Activated T-cell treated with anti-CD3 and anti-CD28 coated beads, Interleukin-2, amount 50 U/mL, for 72 hours (primary cell): Measurements from ENCODE around the gene RPL41. TPM values are rescaled to one million over a fixed set of nuclear protein-coding genes. Genes with fewer than 3 reads are reported as not detected.

Source experiments
- ATAC-seq, 2 donors: fragments of 150-1000 bp; cut with Tn5 transposase; replicated peaks in 1 of 2; 2 replicates each; pipeline ENCODE4 v1.10.0; 2021; ENCODE audit warnings: moderate library complexity in 2 of 2, mild to moderate bottlenecking in 1 of 2
- DNase-seq, 2 donors: peaks; one replicate each; pipeline ENCODE4 v3.0.0; 2021 to 2022; ENCODE audit warnings: mixed read lengths in 1 of 2
- H3K27ac Mint-ChIP-seq: one replicate; pipeline ENCODE4 v1.8.0; 2022; ENCODE audit warnings: mild to moderate bottlenecking, moderate library complexity, mixed read lengths
- H3K27me3 Mint-ChIP-seq: one replicate; pipeline ENCODE4 v1.8.0; 2022; ENCODE audit warnings: low read depth, mixed read lengths
- H3K36me3 Mint-ChIP-seq, 2 donors: one replicate each; pipeline ENCODE4 v1.8.0; 2022; ENCODE audit warnings: mixed read lengths in 2 of 2, mild to moderate bottlenecking in 1 of 2; ENCODE audit not compliant: insufficient read depth in 2 of 2
- H3K4me1 Mint-ChIP-seq: one replicate; pipeline ENCODE4 v1.8.0; 2022; ENCODE audit warnings: low read depth, mixed read lengths
- H3K4me3 Mint-ChIP-seq, 2 donors: one replicate each; pipeline ENCODE4 v1.8.0; 2022; ENCODE audit warnings: mild to moderate bottlenecking in 2 of 2, mixed read lengths in 2 of 2, moderate library complexity in 2 of 2
- H3K9me3 Mint-ChIP-seq, 2 donors: one replicate each; pipeline ENCODE4 v1.8.0; 2022; ENCODE audit warnings: mixed read lengths in 2 of 2
- total RNA-seq, 2 donors: library from RNA; stranded (reverse); gene quantifications; one replicate each; pipeline ENCODE4 v1.2.3, GENCODE V29; 2022

RPL41 gene
- total RNA-seq, 2 donors from 2014 or later: 5,172 to 5,269 TPM

- no peak overlapping the region for H3K27ac Mint-ChIP-seq
Measured at GRCh38 chr12:56084958-56085543, 31.4 kb upstream of the RPL41 start.

GRCh38 chr12:56086096-56086495, 30.3 kb upstream of the RPL41 start:
- Mint-ChIP-seq H3K4me1 (no peaks in the 10 kb centered on the region), H3K27ac (no peak overlapping the region), H3K4me3 (no peak overlapping the region), H3K27me3 (peaks cover 17% of the 10 kb centered on the region), H3K9me3 (no peaks in the 10 kb centered on the region), H3K36me3 (no peaks in the 10 kb centered on the region)
- DNase-seq: no peak
- no peak for ATAC-seq

More at GRCh38 chr12:56084958-56085543, 31.4 kb upstream of the RPL41 start:
- DNase-seq (peak; percentile 48 to 59), ATAC-seq (peak; percentile 46 to 62)
- no peaks in the 10 kb centered on the region for H3K9me3 Mint-ChIP-seq
- H3K4me1 Mint-ChIP-seq: peaks cover 4% of the 10 kb centered on the region
- H3K27me3 Mint-ChIP-seq: peaks cover 19% of the 10 kb centered on the region
- no peak overlapping the region for H3K4me3 Mint-ChIP-seq
- no peaks in the 10 kb centered on the region for H3K36me3 Mint-ChIP-seq

DNA sequence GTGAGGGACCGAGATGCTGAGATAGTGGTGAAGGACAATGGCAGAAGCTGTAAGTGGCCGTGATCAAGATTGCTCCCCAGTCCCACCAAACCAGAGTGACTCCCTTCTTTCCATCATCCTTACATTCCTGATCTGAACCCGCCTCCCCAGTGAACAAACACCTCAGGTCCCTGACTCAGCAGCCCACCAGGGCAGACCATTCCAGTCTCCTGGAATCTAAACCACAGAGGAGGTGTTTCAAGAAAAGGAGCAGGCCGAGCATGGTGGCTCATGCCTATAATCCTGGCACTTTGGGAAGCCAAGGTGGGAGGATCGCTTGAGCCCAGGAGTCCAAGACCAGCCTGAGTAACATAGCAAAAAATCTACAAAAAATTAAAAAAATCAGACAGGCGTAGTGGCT, 29.8 kb upstream of the RPL41 start:
- peaks cover 12% of the 10 kb centered on the region for H3K27me3 Mint-ChIP-seq
- DNase-seq (no peak), ATAC-seq (no peak)
- H3K27ac Mint-ChIP-seq: no peak overlapping the region
- H3K36me3 Mint-ChIP-seq: no peaks in the 10 kb centered on the region
- no peaks in the 10 kb centered on the region for H3K9me3 Mint-ChIP-seq
- H3K4me1 Mint-ChIP-seq: no peaks in the 10 kb centered on the region
- no peak overlapping the region for H3K4me3 Mint-ChIP-seq

DNA sequence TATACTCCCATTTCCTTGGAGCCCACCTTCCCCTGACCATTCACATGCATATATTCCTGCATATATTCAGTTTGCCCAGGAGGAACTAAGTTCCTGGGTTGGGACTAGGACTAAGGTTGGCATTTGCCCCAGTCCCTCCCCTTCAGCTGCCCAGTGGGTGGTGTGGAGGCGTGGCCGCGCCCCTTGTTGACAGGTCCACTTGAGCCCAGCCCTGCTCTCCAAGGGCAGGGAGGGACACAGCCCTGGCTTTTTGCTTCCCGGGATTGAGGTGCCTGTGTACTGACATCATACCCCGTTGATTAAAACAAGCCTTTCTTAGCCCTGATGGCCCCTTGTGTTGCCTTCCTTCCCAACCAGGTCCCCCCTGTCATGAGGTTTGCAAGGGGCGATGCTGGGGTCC, 29.2 kb upstream of the RPL41 start:
- H3K27me3 Mint-ChIP-seq: peaks cover 7% of the 10 kb centered on the region
- ATAC-seq (no peak), DNase-seq (no peak)
- H3K4me3 Mint-ChIP-seq: no peak overlapping the region
- H3K9me3 Mint-ChIP-seq: no peaks in the 10 kb centered on the region
- no peak overlapping the region for H3K27ac Mint-ChIP-seq
- H3K36me3 Mint-ChIP-seq: no peaks in the 10 kb centered on the region
- H3K4me1 Mint-ChIP-seq: no peaks in the 10 kb centered on the region

DNA sequence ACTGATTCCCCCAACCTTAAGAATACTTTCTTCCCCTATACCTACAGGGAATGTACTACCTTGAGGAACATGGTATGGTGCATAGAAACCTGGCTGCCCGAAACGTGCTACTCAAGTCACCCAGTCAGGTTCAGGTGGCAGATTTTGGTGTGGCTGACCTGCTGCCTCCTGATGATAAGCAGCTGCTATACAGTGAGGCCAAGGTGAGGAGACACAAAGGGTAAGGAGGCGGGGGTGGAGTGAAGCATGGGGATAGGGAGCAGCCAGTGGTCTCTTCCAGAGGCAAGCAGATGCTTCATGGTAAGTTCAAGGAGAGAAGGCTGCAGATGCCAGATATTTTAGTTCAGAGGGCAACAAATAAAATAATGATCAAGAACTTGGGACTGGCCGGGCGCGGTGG, 18.7 kb upstream of the RPL41 start:
- Mint-ChIP-seq H3K36me3 (no peaks in the 10 kb centered on the region), H3K27me3 (no peaks in the 10 kb centered on the region), H3K4me3 (no peak overlapping the region), H3K4me1 (peaks cover 19% of the 10 kb centered on the region), H3K27ac (no peak overlapping the region), H3K9me3 (no peaks in the 10 kb centered on the region)
- ATAC-seq (no peak), DNase-seq (no peak)

GRCh38 chr12:56098592-56098991, 17.8 kb upstream of the RPL41 start:
- no peaks in the 10 kb centered on the region for H3K9me3 Mint-ChIP-seq
- H3K36me3 Mint-ChIP-seq: no peaks in the 10 kb centered on the region
- ATAC-seq (no peak), DNase-seq (no peak)
- no peak overlapping the region for H3K4me3 Mint-ChIP-seq
- H3K27ac Mint-ChIP-seq: no peak overlapping the region
- H3K4me1 Mint-ChIP-seq: peaks cover 28% of the 10 kb centered on the region
- no peaks in the 10 kb centered on the region for H3K27me3 Mint-ChIP-seq

DNA sequence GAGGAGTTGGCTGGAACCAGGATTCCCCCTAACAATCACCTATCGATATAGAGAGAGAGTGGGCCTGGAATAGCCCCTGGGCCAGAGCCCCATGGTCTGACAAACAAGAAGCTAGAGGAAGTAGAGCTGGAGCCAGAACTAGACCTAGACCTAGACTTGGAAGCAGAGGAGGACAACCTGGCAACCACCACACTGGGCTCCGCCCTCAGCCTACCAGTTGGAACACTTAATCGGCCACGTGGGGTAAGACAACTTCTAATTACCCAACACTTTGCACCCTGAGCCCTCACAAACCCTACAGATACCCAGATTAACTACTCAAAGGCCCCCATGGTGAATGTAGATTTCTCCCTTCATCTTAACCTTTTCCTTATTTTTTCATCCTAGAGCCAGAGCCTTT, 16.6 kb upstream of the RPL41 start:
- Mint-ChIP-seq H3K27me3 (no peaks in the 10 kb centered on the region), H3K27ac (no peak overlapping the region), H3K9me3 (no peaks in the 10 kb centered on the region), H3K4me1 (peaks cover 28% of the 10 kb centered on the region), H3K36me3 (peaks cover 4% of the 10 kb centered on the region in 2 donors), H3K4me3 (no peak overlapping the region)
- DNase-seq: no peak
- no peak for ATAC-seq

DNA sequence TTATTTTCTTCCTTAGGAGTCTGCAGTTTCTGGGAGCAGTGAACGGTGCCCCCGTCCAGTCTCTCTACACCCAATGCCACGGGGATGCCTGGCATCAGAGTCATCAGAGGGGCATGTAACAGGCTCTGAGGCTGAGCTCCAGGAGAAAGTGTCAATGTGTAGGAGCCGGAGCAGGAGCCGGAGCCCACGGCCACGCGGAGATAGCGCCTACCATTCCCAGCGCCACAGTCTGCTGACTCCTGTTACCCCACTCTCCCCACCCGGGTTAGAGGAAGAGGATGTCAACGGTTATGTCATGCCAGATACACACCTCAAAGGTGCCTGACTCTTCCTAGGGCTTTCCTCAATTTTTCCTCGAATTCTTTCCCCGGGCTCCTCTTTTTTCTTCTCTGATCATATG, 15.4 kb upstream of the RPL41 start:
- Mint-ChIP-seq H3K4me3 (no peak overlapping the region), H3K9me3 (no peaks in the 10 kb centered on the region), H3K4me1 (peaks cover 36% of the 10 kb centered on the region), H3K27ac (peak overlapping the region; percentile 39), H3K27me3 (no peaks in the 10 kb centered on the region), H3K36me3 (peaks cover 7 to 9% of the 10 kb centered on the region in 2 donors)
- no peak for DNase-seq
- ATAC-seq: no peak

GRCh38 chr12:56102683-56103065, 13.8 kb upstream of the RPL41 start:
- Mint-ChIP-seq H3K4me3 (peak overlapping the region; percentile 94 to 97), H3K27ac (peak overlapping the region; percentile 98), H3K9me3 (no peaks in the 10 kb centered on the region), H3K36me3 (peaks cover 11 to 13% of the 10 kb centered on the region in 2 donors), H3K27me3 (no peaks in the 10 kb centered on the region), H3K4me1 (peaks cover 49% of the 10 kb centered on the region)
- DNase-seq: no peak
- no peak for ATAC-seq

- Mint-ChIP-seq H3K4me1 (peaks cover 49% of the 10 kb centered on the region), H3K36me3 (peaks cover 11 to 13% of the 10 kb centered on the region in 2 donors), H3K4me3 (peak overlapping the region; percentile 94 to 97), H3K9me3 (no peaks in the 10 kb centered on the region), H3K27ac (peak overlapping the region; percentile 98), H3K27me3 (no peaks in the 10 kb centered on the region)
- DNase-seq: no peak
- ATAC-seq: peak in 1 of 2 donors; percentile 21
Measured at GRCh38 chr12:56103066-56103711, 13.2 kb upstream of the RPL41 start.

GRCh38 chr12:56103823-56104108, 12.7 kb upstream of the RPL41 start:
- no peaks in the 10 kb centered on the region for H3K9me3 Mint-ChIP-seq
- DNase-seq (no peak), ATAC-seq (no peak)
- H3K4me1 Mint-ChIP-seq: peaks cover 49% of the 10 kb centered on the region
- peak overlapping the region; percentile 98 for H3K27ac Mint-ChIP-seq
- peaks cover 13% of the 10 kb centered on the region in 2 donors for H3K36me3 Mint-ChIP-seq
- no peaks in the 10 kb centered on the region for H3K27me3 Mint-ChIP-seq
- H3K4me3 Mint-ChIP-seq: peak overlapping the region; percentile 94 to 97

DNA sequence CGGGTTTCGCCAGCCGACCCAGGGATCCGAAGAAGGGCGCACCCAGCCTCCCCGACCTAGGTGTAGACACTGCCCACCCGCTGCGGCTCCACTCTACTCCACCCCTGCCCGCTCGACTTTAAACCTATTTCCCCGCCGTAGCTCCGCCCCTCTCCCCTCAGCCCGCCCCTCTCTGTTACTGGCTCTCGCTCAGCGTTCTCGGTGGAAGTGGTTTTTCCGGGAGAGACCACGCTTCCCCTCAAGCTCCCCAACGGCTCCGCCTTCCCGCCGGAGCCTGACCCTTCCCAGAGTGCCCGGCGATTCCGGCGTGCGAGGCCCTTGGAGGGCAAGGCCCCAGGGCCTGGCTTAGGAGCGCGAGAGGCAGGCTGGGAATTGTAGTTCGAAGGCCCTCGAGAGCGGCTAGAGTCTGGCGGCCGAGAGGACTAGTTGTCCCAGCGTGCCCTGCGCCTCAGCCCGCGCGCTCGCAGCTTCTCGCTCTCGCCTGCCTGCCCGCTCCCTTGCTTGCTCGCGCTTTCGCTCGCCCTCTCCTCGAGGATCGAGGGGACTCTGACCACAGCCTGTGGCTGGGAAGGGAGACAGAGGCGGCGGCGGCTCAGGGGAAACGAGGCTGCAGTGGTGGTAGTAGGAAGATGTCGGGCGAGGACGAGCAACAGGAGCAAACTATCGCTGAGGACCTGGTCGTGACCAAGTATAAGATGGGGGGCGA, 12.2 kb upstream of the RPL41 start, which contains the start of gene PA2G4:
TSS of gene PA2G4 (plus strand) at position 451 of the 706 bp plus-strand sequence. CDS start at position 630, 179 bp downstream.
- peak; percentile 98 to 99 for DNase-seq
- ATAC-seq: peak; percentile 93 to 94
- Mint-ChIP-seq H3K4me1 (peaks cover 49% of the 10 kb centered on the region), H3K27ac (peak within 1 kb of the TSS; percentile 98), H3K9me3 (no peaks in the 10 kb centered on the region), H3K27me3 (no peaks in the 10 kb centered on the region), H3K4me3 (peak within 1 kb of the TSS; percentile 94 to 97), H3K36me3 (peaks cover 13 to 15% of the 10 kb centered on the region in 2 donors)

DNA sequence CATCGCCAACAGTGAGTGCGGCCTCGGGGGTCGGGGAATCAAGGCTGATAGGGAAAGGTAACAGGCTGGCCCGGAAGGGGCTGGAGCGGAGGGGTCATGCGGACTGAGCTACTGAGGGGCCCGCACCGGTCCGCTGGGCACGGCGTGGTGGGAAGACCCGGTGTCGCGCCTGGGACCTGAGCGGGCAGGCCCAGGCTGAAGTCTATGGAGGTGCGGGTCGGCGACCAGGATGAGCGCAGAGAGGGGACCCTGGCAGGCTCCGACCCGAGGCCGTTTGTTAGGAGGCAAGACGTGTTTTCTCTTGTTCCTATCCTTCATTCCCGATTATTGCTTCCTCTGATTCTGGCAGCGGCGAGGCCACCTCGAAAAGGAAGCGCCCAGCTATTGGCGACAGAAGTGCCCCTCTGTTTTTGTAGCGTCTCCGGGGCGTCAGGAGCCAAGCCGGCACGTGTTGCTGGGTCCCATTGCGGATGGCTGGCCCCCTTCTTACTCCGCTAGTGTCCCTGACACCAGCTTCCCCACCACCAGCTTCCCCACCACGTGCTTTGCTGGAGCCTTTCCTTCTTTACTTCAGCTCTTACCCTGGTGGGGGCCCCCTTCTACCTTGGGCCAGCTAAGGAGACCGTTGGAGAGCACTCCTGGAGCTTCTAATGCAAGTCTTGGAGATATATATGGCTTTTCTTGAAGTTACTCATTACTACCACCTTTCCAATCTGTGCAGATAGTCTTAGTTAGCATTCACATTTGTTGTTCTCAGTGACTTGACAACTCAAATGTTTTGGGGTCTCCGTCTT, 11.4 kb upstream of the RPL41 start:
- peak; percentile 8 to 14 for ATAC-seq
- Mint-ChIP-seq H3K4me1 (peaks cover 49% of the 10 kb centered on the region), H3K4me3 (peak overlapping the region; percentile 94 to 97), H3K27ac (peak overlapping the region; percentile 98), H3K36me3 (peaks cover 13 to 17% of the 10 kb centered on the region in 2 donors), H3K27me3 (no peaks in the 10 kb centered on the region), H3K9me3 (no peaks in the 10 kb centered on the region)
- peak; percentile 27 to 37 for DNase-seq
